ENCODE data around the gene LRRC49.
"Not testable (repeated sequence)": the region's sequence is repeated elsewhere in the genome, so short reads cannot be mapped to it uniquely, and the experiment has no call there.

The LRRC49 gene, protein sequence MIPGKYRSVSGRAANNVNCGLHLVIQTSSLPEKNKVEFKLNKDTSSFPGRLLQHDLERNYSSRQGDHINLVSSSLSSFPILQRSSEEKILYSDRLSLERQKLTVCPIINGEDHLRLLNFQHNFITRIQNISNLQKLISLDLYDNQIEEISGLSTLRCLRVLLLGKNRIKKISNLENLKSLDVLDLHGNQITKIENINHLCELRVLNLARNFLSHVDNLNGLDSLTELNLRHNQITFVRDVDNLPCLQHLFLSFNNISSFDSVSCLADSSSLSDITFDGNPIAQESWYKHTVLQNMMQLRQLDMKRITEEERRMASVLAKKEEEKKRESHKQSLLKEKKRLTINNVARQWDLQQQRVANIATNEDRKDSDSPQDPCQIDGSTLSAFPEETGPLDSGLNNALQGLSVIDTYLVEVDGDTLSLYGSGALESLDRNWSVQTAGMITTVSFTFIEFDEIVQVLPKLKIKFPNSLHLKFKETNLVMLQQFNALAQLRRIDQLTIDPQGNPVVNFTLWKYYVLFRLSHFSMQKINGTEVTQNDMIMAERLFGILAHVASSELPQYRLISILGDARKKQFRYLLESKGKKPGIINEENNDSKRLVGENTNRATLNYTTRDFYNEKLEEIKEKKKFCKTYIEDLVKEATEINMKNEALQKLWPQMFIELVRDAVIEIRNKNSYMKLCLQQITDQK

DNA sequence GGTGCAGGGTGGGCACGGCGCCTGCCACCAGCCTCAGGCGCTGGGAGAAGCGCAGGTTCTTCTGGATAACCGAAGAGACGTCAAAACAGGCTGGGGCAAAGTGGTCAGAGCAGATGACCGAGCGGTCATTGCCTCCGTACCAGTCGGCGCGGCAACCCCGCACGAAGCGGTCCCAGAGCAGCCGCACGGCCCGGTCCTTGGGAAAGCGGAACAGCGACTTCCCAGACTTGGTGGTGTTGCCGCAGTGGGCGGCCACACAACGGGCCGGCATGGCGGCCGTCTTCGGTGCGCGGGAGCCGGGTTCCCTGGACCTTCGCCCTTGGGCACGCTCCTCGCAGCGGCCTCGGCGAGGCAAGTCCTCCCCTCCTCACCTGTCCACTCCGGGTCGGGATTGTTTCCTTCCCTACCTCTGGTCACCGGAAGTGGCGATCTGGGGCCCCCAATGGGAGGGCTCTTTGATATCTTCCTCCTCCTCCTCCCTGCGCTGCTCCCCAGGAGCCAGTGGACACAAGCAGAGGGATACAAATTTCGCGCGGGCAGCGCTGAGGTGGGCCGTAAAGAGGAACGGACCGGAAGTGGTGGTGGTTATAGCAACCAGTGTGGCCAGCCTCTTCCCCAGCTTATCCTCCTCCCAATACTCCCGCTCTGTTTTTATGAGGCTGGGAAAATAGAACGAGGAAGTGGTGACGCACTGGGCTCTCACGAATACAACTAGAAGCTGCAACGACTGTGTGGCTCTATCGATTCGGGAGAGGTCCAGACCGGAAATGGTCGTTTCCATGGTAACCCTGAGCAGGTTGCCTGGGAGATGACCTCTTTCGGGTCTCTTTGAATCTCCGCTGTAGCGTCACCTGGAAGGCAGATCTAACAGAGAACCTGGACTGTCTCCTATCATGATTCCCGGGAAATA, at the start of gene LRRC49, which contains the start of gene THAP10:
Gene LRRC49, plus strand, starts transcription at position 825 of the 910 bp plus-strand sequence. Its CDS starts 69 bp downstream, at position 894.
Gene THAP10, minus strand, starts transcription at position 432 of the 910 bp plus-strand sequence. Its CDS starts 161 bp downstream, at position 271.
- DNase-seq = peak; percentile 89

DNA sequence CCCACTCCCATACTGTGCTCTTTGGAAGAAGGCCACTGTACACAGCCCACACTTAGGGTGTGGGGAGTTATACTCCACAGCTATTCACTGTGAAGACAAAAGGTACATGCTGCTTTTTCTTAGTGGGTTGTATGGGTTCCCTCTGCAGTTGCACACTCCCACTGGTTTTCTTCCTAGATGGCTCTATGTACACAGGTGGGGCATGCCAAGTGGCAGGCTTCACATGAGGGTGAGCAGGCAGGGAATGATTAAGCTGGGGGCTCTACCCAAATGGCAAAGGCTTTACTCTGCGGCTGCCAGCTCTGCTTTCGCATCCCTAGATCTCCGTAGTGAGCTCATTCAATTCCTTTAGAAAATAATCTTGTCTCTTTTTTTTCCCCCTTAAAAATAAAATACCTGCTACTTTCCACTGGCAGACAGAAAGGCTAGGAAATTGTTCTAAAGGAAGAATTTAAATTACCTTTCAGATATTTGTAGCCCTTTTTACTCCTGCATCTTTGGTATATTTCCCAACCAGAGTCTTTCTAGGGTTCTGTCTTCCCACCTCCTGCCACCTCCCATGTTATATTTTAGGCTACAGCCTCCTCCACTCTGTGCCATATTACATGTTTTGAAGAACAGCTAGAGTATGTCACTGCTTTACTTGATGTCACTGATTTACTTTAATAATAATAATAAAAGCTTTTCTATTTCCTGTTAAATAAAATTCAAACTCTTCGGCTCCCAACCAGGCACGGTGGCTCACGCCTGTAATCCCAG, 46.8 kb upstream of the LRRC49 start:
- no peak for DNase-seq

DNA sequence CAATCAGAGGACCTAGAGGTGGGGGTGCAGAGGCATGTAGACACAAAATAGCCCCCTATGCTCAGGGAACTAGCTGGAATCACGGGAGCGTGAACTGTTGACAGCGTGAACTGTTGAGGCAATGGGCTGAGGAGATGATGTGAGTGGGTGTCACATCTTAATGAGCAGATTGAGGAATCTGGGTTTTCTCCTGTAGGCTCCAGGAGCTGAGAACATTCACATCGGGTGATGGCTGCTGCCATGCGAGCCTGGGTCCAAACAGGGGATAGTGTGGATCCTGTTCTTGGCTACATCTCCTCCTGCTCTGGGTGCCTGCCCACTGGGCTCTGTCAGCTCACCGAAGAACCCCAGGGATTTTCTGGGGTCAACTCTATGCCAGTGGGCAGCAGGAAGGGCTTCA, 40.7 kb upstream of the LRRC49 start:
- no peak for DNase-seq

DNA sequence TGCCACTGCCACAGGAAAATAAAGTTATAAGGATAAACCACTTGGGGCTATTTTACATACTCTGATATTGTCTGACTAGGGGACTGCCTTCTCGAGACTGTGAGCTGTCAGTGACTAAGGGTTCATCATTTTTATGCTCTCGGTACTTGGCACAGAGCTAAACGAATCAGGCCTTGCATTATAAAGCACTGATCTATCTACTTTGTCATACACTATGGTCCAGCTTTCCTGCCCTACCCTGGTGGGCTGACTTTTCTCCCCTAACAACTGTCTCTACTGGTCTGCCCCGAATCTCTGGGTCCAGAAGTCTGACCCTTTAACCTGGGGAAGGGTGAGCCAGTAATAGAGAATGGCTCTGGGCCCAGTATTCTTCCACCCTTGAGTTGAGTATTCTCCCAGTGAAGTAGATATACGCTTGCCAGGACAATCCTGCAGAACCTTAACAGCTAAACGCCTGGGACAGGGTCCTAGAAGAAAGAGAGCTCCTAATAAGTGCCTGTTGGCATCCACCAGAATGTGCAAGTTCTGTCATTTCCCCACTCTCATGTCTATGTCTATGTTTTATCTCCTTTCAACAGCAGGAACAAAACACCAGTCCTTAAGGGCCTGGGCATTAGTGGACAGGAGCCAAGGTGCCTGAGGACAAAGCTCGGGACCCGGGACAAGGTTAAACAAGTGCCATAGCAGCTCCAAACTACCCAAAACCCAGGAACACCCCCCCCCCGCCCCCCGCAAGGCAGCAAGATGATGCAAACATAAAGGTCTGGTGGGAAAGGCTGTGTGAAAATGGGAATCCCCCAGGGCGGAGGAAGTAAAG, 39.9 kb upstream of the LRRC49 start:
- no peak for DNase-seq

DNA sequence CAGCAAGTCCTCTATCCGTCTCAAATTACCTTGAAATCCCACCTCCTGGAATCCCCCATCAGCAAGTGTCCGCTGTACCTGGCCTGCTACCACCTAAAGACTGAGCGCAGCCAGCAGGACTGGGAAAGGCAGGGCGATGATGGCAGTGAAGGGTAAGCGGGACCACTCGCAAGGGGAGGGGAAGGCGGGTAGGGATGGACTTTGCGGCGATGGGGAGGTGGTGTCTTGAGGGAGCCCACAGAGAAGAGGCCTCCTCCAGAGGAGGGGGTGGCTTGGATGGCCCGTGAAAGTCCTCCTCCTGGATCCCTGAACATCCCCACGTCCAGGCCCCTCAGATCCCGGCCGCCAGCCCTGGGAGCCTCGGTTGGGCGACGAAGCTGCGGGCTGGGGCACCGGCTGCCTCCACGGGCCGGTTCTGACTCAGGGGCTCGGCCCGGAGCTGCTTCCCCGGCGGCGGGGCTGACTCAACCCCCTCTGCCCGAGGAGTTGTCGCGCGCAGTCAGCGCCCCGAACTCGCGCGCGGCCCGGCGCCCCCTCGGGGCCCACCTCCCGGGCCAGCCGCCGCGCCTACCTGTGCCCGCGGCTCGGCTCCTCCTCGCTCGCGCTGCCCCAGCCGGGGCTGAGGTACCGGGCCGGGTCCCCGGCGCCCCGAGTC, 39.2 kb upstream of the LRRC49 start:
- peak; percentile 73 for DNase-seq

DNA sequence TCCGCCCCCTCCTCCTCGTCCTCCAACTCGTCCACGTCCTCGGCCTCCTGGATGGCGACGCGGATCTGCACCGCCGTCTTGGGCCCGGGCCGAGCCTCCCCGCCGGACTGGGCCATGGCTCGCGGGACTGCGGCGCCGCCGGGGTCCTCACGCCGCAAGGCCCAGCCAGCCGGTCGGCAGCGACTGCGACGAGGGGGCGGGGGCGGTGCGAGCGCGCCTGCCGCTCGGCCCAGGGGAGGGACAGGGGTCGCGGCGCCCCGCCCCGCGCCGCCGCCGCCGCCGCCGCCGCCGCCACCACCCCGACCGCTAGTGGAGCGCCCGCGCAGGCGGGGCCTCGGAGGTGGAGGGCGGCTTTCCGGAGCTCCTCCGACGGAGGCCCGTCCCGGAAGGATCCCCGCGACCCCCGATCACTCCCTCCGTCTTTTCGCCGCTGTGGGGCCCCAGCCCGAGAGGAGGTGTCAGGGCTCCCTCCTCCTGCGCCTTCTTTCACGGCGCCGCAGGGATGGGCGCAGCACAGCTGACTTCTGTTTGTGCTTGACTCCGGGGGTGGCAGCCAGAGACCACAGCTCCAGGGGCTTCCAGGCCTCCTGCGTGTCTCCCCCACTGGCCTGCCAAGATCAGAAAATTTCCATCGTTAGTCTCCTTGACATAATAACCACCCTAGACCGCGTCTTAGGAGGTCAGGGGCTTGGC, 38.5 kb upstream of the LRRC49 start, which contains the start of gene LARP6:
Gene LARP6, minus strand, starts transcription at position 185 of the 693 bp plus-strand sequence. Its CDS starts 69 bp downstream, at position 116.
- peak; percentile 82 for DNase-seq

DNA sequence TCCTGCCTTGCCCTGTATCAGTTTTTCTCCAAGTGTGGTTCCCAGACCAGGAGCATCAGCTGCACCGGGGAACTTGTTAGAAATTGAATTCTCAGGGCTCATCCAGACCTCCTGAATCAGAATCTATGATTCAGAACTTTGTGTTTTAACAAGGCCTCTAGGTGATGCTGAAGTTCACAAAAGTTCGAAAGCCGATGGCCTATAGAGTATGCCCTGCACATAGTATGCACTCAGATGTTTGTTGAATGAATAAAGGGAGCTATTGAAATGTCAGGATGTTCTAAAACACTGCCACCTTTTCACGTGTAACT, 38.0 kb upstream of the LRRC49 start:
- DNase-seq = no peak

DNA sequence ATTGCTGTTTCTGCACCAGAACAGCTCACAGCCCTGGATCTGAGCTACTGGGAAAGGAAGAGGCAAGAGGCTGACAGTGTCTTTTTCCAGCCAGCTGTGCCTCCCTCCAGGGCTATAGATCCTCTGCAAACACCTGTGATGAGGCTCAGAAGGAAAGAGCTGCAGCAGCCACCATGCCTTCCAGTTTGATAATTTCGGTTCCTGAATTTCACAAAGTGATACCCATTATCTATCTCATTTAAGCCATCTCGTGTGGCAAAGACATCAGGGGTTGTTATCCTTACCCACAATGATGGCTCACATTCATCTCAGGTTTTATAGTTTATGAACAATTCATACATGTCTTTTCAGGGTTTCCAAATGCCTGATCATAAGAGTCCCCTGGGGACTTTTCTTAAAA, 36.9 kb upstream of the LRRC49 start:
- DNase-seq = no peak

DNA sequence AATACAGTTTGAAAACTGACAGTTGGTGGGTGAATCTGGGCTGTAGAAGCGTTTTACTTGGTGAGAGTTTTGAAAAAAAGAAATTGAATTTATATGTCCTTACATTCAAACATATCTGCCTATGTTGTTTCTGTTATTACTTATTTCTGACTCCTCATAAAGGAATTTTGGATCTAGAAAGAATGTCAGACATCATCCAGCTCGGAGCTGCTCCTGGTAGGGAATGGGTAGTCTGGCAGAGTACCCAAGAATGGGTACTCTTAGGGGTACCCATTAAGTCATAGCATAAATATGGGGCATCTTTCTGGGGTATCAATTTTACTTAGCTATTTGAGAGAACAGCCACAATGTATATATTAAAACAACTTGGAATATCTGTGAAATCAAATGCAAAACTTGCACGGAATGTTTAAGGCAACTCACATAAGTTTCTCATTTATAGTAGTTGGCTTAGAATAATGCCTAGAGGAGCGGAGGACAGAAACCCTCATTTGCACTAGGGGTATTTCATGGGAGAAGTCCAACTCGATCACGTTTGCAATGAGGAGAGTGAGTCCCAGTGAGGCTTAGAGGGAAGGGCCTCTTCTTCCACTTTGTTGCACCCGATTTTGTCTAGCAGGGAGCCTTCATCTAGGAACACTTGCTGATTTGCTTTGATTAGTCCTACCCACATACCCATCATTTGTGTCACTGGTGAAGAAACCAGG, 36.3 kb upstream of the LRRC49 start:
- DNase-seq = no peak

DNA sequence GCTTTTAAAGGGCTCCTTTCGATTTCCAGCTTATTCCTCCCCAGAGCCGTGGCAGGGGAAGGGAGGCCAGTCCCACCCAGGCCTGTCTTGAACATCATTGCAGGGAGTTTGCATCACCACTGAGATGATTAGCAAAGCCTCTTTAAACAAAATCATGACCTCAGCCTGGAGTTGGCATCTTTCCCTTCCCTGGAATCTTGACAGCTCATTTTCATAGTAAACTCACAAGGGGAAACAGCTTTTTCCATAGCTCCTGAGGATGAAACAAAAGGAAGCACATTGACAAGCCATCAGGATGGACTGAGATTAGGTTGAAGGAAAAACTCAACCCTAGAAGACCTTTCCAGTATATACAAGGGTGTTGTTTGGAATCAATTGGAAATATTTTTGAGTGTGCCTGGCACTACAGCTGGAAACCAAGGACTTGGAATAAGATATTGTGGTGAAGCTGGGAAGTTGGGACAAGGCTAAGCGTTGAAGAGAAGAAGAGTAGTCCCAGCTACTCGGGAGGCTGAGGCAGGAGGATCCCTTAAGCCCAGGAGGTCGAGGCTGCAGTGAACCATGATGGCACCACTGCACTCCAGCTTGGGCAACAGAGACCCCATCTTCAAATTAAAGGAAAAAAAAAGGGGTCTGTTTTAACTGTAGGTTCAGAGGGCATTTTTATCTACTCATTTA, 35.6 kb upstream of the LRRC49 start:
- DNase-seq = peak; percentile 67

DNA sequence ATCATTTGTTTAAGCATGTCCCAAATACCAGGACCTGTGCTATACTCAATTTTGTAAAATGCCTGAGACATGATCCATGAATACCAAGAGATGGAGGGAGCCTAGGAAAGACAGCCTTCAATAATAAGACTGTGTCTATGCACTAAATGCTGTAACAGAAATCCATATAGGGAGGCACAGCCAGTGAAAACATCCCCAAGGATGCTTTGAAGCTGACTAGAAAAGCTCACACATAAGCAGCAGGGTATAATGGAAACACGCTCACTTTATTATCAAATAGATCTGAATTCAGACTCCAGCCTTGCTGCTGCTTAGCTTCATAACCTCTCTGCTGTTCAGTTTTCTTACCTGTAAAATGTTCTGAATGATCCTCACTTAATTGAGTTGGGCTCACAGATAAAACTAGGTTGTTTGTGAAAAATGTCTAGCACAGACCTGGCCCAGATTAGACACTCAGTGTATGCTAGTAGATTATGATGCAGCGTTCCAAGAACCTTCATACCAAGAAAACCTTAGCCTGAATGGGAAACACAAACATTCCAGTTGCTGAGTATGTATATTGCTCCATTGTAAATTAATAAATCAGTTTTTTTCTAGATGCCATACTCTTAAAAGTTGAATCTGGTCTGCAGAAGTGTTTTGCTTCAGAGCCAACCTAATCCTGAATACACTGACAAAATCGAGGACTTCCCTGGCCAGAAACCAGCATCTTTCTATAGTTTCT, 34.9 kb upstream of the LRRC49 start:
- no peak for DNase-seq

DNA sequence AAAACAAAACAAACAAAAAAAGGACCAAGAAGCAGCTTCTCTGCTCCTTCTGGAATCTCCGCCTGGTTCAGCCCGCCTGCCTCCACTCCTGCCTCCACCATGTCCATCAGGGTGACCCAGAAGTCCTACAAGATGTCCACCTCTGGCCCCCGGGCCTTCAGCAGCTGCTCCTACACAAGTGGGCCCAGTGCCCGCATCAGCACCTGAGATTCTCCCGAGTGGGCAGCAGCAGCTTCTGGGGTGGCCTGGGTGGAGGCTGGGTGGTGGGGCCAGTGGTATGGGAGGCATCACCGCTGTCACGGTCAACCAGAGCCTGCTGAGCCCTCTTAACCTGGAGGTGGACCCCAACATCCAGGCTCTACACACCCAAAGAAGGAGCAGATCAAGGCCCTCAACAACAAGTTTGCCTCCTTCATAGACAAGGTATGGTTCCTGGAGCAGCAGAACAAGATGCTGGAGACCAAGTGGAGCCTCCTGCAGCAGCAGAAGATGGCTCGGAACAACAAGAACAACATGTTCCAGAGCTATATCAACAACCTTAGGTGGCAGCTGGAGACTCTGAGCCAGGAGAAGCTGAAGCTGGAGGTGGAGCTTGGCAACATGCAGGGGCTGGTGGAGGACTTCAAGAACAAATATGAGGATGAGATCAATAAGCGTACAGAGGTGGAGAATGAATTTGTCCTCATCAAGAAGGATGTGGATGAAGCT, 33.9 kb upstream of the LRRC49 start:
- not testable (repeated sequence) for DNase-seq

DNA sequence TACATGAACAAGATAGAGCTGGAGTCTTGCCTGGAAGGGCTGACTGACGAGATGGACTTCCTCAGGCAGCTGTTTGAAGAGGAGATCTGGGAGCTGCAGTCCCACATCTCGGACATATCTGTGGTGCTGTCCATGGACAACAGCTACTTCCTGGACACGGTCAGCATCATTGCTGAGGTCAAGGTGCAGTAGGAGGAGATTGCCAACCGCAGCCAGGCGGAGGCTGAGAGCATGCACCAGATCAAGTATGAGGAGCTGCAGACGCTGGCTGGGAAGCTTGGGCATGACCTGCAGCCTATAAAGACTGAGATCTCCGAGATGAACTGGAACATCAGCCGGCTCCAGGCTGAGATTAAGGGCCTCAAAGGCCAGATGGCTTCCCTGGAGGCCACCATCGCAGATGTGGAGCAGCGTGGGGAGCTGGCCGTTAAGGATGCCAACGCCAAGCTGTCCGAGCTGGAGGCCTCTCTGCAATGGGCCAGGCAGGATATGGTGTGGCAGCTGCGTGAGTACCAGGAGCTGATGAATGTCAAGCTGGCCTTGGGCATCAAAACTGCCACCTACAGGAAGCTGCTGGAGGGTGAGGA, 33.2 kb upstream of the LRRC49 start:
- no peak for DNase-seq

DNA sequence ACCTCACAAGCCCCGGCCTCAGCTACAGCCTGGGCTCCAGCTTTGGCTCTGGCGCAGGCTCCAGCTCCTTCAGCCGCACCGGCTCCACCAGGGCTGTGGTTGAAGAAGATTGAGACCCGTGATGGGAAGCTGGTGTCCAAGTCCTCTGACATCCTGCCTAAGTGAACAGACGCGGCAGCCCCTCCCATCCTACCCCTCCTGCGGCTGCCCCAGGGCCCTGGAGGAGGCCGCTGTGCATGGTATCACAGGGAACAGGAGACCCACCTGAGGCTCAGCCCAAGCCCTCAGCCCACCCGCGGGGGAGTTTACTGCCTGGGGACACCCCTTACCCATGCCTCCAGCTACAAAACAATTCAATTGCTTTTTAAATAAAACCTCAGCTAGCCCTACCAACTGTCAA, 32.6 kb upstream of the LRRC49 start:
- no peak for DNase-seq

DNA sequence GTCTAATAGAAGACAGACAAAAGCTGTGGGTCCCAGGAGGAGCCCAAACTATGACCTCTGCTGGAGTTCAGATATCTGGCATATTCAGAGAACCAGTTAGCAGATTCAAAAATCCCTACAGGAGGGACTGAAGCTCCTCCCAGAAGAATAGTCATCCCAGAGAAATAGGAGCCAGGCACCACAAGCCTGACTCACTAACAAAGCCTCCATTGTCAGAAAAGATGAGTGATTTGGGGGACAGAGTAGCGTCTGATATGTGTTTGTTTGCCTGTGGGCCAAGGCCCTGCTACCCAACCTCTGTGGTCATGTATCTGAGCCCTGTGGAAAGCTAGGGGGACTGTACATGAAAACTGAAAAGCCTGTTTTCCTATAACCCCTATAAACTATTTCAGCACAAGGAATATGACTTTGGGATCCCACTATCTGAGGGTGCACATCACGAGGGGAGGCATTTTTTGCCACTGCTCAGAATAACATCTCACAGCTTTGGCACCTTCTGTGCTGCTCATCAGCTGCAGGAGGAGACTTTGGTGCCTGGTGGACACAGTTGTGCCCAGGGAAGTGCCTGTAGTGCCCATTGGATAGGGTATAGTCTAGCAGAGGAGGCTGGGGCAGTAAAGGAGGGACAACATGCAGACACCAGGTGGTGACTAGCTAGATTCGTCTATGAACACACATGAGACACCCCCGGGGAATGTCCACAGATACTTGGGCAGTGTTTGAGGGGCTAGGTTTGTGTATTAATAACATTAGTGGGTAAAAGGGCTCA, 29.0 kb upstream of the LRRC49 start:
- no peak for DNase-seq

DNA sequence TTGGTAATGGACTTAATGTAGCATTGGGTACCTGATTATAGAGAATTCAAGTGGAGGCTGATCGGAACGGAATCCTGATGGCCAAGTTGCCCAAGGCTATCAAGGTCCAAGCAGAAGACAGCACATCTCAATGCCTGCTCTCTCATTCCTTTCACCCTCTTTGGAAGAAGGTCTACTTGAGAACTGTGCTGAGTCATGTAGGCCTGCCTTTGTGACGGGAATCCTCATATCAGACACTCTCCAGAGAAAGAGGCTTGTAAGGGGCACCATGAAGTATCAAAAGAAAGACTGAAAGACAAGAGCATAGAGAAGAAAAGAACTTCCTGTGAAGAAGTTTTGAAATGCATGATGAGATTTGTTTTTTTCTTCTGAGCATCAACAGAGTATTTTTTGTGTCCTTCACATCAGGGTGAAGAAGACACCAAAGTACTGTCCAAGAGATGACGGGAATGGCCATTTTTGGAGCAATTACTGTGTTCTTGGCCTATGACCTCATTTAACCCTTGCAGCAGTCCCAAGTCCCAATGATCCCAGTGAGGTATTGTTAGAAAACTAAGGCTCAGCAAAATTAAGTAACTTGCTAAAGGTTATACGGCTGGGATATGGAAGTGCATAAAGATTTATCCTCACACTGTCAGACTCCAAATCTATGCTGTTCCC, 25.5 kb upstream of the LRRC49 start:
- DNase-seq = no peak
